Forelimb muscle (tissue), 1 donor: ENCODE results near the gene LGALS9. TPM values are rescaled to one million over a fixed set of nuclear protein-coding genes. Genes with fewer than 3 reads are reported as not detected.
"Not testable (repeated sequence)": the region's sequence is repeated elsewhere in the genome, so short reads cannot be mapped to it uniquely, and the experiment has no call there.

Experiments
- DNase-seq: peaks from one replicate; pipeline ENCODE4 v3.0.0-alpha.2; 2013; ENCODE audit warnings: low read depth
- polyA plus RNA-seq: library from polyadenylated mRNA; unstranded; fragments of 120-200 nt; gene quantifications from one replicate; pipeline ENCODE4 v1.2.1, GENCODE V29; 2013; ENCODE audit not compliant: insufficient read length

LGALS9 gene
- polyA plus RNA-seq, 1 donor: 8.5 TPM

DNA sequence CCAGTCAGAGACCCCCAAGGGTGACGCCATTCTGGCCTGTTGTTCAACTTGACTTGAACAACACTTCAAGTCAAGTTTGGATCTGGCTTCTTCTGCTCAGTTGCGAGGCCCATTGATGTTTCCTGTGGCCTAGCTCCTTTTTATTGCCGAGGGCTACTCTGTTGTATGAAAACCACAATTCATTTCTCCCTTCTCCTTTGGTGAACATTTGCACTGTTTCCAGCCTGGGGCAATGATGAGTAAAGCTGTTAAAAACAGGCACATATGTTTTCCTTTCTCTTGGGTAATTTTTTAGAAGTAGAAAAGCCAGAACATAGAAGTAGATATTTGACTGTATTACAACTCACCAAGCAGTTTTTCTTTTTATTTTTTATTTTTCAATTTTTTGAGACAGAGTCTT lies 1.7 kb upstream of the LGALS9 start:
- not testable (repeated sequence) for DNase-seq

DNA sequence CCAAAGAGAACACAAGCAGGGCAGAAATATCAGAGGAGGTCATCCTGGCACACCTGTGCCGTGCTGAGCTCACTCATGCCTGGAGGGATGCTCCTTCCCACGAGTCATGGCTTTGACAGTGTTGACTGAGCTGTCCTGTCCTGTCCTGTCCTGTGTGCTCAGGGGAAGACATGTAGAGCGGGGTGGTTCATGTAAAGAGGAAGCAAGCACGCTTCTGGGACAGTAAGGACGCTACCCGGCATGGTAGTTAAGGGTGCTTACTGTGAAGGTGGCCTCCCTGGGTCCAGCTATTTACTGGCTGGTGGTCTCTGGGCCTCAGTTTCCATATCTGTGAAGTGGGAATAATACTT lies 398 bp downstream of the LGALS9 start:
- no peak for DNase-seq

DNA sequence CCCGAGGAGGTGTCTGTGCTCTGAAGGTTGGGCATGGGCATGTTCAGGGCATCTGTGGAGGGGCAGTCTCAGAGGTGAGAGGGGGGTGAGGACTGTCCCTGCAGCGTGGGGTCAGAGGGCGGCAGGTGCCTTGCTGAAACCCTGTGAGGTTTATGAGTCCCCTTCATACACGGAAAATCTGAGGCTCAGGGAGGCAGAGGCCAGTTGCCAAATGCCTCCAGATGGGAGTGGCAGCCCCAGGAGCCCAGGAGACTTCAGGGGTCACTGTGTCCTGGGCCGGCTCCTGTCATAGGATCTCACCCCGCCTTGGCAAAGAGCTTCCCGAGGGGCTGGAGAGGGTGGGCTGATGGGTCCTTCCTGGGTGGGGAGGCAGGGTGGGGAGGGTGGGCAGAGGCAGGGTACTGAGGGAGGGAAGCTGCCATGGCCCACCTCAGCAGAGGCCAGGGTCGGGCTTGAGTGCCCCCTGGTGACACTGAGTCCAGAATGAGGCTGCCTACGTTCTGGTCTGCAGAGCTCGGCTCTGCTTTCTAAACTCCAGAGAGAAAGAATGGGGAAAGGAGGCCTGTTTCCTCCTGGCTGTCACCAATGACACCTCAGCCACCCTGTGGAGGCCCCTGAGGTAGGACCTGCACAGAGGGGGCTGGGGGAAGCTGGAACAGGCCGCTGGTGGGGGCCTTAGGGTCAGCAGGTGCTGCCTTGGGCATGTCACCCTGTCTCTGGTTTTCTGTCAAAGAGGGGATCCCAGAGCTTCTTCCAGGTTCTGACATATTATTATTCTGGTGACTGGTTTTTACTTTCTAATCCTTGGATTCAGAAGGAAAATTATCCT lies 1.1 kb downstream of the LGALS9 start:
- DNase-seq: no peak

DNA sequence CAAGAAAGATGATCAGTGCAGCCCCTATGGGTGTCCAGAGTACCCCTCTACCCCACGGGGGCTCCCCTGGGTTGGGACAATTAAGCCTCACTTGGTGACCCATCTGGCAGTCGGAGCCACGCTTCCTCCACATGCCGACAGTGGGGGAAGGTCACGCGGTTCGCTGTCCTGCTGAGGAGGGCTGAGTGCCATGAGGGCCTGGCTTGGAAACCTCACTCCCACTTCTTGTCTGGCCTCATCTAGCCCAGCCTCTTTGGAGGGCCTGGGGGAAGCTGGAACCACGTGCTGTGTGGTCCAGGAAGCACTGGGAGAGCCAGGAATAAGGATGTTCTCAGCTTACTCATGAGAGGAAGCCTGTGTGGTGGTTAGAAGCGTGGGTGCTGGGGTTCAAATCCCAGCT lies 1.8 kb downstream of the LGALS9 start:
- not testable (repeated sequence) for DNase-seq

DNA sequence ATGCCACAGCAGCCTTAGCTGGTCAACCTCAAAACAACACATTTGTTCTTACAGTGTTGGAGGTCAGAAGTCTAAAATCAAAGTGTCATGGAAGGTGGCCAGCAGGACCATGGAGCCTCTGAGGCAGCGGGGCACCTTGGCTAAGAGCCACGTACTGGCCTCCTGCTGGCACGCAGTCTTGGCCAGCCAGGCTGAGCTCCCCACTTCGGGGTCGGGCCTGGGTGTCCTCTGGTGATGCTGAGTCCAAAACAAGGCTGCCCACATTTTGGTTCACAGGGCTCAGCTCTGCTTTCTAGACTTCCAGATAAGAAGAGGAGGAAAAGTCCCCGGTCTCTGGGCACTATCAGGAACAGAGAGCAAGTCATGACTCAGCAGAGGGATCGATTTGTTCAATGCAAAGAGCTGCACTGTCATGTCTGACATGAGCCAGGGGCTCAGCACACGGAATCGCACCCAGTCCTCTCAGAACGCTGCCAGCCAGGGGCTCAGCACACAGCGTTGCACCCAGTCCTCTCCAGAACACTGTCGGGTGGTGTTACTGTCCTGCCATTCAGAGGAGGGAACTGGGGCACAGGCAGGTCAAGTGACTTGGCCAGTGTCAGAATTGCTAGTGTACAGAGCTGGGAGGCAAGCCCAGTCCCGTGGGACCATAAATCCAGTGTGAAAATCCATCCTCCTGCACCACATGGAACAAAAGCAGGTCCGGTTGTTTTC lies 2.5 kb downstream of the LGALS9 start:
- no peak for DNase-seq

DNA sequence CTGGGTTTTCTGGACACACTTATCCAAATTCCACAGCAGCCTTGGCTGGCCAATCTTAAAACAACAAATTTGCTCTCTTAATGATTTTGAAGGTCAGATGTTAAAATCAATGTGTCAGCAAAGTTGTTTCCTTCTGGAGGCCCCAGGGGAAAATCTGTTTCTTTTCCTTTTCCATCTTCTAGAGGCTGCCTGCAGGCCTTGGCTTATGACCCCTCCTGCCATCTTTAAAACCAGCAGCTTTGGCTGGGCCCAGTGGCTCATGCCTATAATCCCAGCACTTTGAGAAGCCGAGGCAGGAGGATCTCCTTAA lies 3.0 kb downstream of the LGALS9 start:
- DNase-seq: no peak

DNA sequence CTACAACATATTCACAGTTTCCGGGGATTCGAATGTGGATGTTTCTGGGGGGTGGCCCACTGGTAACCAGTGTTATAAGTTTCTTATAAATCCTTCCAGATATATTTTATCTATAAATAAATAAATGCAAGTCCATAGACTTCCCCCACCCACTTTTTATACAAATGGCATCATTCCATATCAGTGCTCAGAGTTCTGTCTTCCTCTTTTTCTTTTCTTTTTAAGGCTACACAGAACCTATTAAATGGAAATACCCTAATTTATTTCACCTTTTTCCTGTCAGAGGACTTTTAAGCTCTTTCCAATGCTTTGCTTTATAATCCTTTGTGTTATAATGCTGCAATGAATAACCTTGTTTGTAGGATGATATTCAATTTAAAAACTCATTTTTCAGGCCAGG lies 3.8 kb downstream of the LGALS9 start:
- DNase-seq: no peak

DNA sequence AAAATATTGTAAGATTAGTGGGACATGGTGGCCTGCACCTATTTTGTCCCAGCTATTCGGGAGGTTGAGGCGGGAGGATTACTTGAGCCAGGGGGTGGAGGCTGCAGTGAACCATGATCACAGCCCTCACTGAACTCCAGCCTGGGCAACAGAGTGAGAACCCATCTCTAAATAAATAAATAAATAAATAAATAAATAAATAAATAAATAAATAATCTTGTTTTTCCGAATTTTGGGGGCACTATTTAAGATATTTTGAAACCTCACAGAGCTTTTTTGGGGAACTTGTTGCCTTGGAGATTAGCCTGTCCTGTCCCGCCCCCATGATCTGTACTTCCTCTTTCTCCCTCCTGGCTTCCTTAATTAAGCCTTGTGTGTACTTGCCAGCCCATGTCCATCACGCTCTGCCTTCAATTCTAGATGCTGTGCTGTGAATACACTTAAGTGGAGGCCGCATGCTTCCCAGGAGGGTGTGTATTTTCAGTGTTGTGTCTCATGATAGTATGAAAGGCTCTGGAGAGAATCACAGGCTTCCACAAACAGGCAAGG lies 4.4 kb downstream of the LGALS9 start:
- DNase-seq: no peak

DNA sequence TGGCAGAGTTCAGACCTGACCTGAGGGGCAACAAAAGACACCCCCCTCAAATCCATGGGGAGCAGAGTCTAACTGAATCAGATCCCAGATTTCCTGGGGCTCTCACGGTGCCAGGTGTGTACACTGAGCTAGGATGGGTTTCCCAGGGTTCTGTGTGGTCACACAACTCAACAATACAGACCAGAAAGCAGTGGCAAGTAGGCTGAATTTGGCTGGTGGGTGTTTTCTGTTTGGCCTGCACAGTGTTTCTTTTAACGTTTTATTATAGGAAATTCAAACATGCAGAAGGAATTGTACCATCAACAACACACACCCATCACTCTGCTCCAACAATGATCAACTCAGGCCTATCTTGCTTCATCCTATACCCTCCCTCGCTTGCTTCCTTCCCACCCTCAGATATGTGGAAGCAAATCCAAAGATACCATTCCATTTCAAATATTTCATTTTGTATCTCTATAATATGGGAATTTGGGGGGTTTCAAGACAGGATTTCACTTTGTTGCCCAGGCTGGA lies 5.1 kb downstream of the LGALS9 start:
- not testable (repeated sequence) for DNase-seq

DNA sequence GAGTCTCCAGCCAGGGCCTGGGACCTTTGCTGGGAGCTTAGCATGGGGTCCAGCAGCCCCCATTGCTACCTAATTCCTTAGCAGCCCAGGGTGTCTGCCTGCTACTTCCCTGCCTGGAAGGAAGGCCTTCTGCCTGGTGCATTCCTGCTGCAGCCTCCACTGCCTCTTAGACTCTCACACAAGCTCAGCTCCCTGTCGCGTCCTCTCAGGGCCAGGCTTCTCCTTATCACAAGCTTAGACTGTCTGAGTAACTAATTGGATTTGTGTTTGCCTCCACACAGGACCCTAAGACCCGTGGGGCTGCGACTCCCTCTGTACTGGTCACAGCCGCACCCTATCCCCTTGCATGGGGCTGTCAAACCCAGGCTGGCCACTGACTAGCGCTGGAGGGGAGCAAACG lies 6.8 kb downstream of the LGALS9 start:
- DNase-seq: not testable (repeated sequence)

DNA sequence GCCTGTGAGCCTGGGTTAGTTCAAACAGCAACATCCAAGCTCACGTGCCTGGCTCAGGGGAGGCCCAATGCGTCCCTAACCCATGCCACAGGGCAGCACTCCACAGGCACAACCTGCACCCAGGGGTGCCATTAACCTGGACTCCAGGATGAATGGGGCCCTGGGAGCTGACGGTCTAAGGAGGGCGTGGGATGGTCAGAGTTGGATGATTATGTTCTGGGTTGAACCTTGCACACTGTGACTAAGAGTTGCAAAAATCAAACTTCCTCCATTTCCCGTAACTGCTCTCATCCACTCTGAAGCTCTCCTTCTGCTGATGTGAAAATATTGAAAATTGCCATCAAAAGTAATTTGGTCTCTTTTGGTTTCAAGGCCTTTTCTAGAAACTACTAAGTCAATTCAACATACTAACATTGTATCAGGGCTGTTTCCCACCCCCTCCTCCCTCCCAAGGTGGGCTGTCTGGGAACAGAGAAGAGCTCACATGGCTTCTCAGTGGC lies 7.5 kb downstream of the LGALS9 start:
- not testable (repeated sequence) for DNase-seq

DNA sequence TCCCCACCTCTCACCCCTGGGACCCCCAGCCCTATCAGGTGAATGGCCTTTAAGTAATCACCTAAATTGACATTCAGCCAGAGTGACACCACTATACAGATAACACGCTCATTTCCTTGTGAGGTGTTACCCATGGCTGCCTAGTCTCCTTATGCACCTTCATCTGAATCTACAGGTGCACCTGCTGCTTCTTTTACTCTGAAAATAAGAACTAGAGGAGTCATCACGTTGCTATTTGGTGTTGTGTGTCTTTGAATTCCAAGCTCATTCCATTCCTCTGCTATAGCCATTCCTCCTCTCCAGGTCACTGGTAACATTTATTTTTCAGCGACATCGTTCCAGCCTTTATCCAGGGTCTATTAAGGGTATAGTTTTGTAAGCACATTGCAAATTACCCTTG lies 9.8 kb downstream of the LGALS9 start:
- no peak for DNase-seq

DNA sequence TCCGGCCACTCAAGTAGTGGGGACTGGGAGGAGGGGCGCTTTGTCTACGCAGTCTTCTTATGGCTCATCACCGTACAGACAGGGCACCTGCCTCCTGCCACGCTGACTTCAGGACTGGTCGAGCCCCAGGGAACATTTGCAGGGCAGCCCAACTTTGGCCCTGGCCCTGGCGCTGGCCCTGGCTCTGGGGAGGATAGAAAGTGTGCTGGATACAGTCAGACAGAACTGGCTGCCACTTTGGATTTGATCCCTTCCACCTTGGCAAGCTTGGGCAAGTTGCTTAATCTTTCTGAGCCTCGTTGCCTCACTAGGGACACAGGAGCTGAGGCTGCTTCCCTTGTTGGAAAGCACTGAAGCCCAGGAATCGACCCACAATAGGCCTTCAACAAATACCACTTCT lies 13.6 kb downstream of the LGALS9 start:
- no peak for DNase-seq

DNA sequence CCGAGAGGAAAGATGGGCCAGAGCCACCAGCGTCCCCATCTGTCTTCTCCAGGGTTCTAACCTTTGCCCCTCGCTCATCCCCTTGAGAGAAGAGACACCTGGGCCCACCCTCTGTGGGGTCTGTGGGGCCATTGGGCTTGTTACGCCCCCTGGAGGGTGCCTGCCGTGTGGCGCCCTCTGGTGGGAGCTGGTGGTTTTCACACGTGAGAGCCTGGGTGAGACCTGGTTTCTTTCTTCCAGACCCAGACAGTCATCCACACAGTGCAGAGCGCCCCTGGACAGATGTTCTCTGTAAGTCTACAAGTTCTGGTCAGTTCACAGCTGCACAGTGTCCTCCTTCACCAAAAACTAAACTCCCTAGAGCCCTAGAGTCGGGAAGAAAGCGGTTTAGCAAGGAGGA lies 14.6 kb downstream of the LGALS9 start:
- DNase-seq: not testable (repeated sequence)

DNA sequence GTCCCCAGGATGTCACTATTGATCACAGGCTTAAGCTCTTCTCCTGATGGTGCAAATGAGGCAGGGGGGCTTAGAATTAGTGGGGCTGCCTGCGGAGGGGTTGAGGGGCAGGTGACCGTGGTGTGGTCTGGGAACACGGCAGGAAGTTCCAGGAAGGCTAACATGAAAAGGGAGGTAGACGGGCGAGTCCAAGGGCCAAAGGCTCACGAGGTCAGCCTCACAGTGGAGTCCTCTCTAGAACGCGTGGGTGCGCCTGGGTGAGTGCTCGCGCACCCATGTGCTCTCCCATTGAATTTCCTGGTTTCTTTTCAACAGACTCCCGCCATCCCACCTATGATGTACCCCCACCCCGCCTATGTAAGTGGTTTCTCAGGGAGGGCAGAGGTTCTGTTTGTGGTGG lies 15.2 kb downstream of the LGALS9 start:
- no peak for DNase-seq

DNA sequence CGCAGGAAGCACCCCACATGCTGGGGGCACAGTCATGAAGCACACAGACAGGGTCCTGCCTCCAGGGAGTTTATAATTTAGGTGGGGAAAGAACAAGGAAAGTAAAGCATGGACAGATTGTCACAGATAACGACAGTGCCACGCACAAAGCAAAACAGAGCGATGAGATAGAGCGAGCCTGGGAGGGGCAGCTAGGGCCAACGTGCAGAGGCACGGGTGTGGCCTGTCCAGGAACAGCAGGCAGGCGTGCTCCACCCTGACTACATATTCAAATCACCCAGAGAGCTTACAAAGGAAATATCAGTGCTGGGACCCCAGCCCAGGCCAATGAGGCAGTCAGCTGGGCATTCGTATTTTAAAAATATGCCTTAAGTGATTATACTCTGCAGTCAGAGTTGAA lies 16.8 kb downstream of the LGALS9 start:
- DNase-seq: no peak

DNA sequence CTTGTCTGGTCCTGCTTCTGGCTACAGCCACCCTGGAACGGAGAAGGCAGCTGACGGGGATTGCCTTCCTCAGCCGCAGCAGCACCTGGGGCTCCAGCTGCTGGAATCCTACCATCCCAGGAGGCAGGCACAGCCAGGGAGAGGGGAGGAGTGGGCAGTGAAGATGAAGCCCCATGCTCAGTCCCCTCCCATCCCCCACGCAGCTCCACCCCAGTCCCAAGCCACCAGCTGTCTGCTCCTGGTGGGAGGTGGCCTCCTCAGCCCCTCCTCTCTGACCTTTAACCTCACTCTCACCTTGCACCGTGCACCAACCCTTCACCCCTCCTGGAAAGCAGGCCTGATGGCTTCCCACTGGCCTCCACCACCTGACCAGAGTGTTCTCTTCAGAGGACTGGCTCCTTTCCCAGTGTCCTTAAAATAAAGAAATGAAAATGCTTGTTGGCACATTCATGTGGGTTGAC lies 18.2 kb downstream of the LGALS9 start:
- DNase-seq: not testable (repeated sequence)

DNA sequence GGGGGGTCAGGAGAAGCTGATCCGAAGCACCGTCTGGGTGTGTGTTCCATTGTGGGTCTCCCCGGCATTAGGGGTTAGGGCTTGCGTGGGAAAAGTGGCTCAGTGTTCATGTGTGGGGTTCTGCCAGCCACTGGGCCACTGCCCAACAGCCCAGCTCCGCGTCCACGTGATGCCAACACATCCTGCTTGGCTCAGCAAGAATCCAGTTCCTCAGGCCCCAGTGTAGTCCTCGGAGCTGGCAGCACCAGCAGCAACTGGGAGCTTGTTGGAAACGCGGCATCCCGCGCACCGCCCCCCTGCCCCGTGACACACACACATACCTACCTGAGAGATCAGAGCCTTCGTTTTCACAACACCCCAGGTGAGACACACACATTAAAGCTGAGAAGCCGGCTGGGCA lies 18.9 kb downstream of the LGALS9 start:
- DNase-seq: no peak

DNA sequence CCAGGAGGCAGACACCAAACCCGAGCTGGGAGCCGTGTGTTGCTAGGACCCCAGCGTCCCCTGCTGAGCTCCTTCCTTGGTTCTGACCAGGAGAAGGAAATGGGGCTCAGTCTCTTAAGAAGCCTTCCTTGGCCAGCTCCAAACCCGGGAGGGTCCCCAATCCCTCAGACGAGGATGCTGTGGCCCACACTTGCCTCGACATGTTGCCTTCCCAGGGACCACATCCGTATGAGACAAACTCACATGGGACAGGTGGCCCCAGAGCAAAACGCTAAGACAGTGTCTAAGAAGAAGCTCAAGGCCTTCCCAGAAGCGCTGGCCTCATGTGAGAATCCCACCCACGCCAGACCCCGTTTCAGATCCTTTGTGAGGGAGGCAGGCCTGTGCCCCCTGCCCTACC lies 19.8 kb downstream of the LGALS9 start:
- no peak for DNase-seq

DNA sequence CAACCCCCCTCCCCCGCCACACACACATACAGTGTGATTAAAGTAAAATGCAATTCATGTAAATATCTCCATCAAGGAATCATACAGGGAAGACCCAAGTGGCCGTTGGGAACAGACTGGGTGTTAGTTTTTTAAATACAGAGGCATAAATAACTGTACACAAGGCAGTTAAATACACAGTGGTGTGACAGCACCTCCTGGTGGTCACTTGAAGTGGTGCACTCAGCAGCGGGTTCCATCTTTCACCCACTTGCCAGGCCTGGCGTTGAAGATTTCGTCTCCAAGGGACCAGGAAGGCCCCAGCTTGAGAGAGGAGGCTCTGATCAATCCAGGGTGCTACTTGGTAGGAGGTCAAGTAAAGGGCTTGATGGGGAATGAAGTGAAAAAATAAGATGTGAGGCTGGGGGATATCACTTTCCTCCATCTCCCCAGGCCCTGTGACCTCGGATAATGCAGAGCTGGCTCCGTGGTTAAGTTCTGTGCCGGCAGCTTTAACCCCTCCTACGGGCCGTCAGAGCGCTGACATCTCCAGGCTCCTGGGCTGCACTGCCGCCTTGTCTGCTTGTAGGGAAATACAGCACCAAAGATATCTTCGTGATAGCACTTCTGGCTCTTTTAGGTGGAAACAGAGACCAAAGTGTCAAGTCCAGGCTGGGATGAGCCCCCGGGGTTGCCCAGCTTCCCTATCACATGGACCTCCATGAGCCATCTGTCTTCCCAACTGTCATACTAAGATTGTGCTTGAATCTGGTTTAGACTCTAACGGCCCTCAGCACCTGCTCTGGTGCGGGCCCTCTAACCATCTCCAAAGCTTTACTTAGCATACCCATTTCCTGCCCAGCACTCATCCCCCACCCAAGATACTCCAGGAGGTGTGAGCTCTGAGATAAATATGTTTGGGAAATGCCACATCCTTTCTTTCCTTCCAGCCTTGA lies 20.7 kb downstream of the LGALS9 start:
- DNase-seq: no peak

DNA sequence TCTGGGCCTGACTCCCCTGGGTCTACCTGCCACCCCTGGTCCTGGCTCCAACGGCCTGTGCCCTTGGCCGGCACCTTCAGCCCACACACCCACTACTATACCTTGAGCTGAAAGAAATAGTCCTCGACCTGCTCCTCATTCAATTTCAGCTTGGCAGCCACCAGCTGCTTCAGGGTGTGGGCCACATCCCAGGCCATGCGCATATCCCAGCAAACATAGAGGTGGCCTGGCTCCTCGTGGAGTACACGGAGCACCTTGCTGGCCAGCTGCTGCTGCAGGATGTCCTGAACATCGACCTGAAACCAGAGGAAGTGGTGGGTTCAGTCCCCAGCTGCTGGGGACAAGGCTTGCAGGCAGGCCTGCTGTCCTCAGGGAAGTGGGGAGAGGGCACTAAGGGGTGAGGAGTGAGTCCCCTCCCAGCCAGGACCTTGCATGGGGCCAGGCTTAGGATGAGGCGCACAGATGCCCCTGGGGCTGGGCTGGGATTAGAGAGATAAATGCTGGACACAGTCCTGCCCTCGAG lies 22.5 kb downstream of the LGALS9 start:
- not testable (repeated sequence) for DNase-seq
